Measurements from ENCODE around the gene UTP15. TPM values are rescaled to one million over a fixed set of nuclear protein-coding genes. Genes with fewer than 3 reads are reported as not detected.

Gene UTP15
- total and polyA plus RNA-seq, 2 donors (not counting 3 experiments of a cell fraction or from before 2014, with no cell fraction given) = 11.7 to 25.2 TPM

DNA sequence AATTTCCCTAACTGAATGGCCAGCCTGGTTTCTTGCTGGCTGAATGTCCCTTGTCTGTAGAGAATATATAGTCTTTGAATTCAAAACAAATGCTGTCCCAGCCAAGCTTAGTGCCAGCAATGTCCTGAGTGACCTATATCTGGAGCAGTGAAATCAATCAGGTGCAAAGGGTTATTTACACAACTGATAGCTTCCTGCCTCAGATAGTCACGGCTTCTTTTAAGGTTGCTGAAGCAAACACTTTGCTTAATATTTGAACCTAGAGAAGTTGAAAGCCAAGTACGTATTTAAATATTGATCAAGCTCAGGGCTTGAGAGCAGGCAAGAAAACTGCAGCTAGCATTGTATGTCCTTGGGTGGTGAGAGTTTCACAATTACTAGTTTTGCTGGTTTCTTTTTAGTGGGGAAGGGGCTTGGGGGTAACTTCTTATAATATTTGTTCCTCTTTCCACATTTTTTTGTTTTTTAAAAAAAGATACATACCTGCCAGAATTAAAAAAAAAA is 58.4 kb downstream of the UTP15 start:
- no peak for TF ChIP-seq GATA2 (IDR thresholded peaks at IDR 0.05; ENCODE audit: insufficient read depth, insufficient read length, low read depth, low read length)
- no peak for TF ChIP-seq EZH2 (IDR thresholded peaks at IDR 0.05; ENCODE audit: borderline replicate concordance, low read depth, low read length, severe bottlenecking)
- no peak for TF ChIP-seq JUN (IDR thresholded peaks at IDR 0.05; ENCODE audit: borderline replicate concordance, insufficient read depth, insufficient read length, low read depth)
- TF ChIP-seq, protein P1, sequence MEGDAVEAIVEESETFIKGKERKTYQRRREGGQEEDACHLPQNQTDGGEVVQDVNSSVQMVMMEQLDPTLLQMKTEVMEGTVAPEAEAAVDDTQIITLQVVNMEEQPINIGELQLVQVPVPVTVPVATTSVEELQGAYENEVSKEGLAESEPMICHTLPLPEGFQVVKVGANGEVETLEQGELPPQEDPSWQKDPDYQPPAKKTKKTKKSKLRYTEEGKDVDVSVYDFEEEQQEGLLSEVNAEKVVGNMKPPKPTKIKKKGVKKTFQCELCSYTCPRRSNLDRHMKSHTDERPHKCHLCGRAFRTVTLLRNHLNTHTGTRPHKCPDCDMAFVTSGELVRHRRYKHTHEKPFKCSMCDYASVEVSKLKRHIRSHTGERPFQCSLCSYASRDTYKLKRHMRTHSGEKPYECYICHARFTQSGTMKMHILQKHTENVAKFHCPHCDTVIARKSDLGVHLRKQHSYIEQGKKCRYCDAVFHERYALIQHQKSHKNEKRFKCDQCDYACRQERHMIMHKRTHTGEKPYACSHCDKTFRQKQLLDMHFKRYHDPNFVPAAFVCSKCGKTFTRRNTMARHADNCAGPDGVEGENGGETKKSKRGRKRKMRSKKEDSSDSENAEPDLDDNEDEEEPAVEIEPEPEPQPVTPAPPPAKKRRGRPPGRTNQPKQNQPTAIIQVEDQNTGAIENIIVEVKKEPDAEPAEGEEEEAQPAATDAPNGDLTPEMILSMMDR (IDR thresholded peaks at IDR 0.05; ENCODE audit: extremely low read depth in 1 of 2, insufficient read depth in 1 of 2, low read depth in 1 of 2, low read length in 2 of 2) = no peak
- TF ChIP-seq FOS (IDR thresholded peaks at IDR 0.05; ENCODE audit: borderline replicate concordance, insufficient read depth, low read length) = no peak
- no peak for TF ChIP-seq MYC (IDR thresholded peaks at IDR 0.05; ENCODE audit: low read depth, low read length)
- no peak for TF ChIP-seq POLR2AphosphoS5 (IDR thresholded peaks at IDR 0.05; ENCODE audit: insufficient read depth, low read depth, low read length)
- no peak for TF ChIP-seq POLR2A (IDR thresholded peaks at IDR 0.05; ENCODE audit: low read depth, low read length)
- TF ChIP-seq, protein P2, sequence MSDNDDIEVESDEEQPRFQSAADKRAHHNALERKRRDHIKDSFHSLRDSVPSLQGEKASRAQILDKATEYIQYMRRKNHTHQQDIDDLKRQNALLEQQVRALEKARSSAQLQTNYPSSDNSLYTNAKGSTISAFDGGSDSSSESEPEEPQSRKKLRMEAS (IDR thresholded peaks at IDR 0.05; ENCODE audit: insufficient read depth, insufficient read length) = no peak
- Histone ChIP-seq H3K9me1 (replicated peaks; ENCODE audit: control insufficient read depth, extremely low read depth, insufficient read depth, low read length) (no peaks in the 10 kb centered on the region), H3K79me2 (ENCODE audit: control insufficient read depth, insufficient read depth, low read length) (peaks cover 29% of the 10 kb centered on the region), H3K36me3 (ENCODE audit: control insufficient read depth in 2 of 2, extremely low read depth in 1 of 2, insufficient read depth in 2 of 2, low read length in 2 of 2) (no peaks in the 10 kb centered on the region), H4K20me1 (replicated peaks; ENCODE audit: control insufficient read depth, extremely low read depth, insufficient read depth, low read length) (no peaks in the 10 kb centered on the region), H3K27me3 (ENCODE audit: control insufficient read depth in 2 of 2, insufficient read depth in 2 of 2, low read length in 2 of 2) (no peaks in the 10 kb centered on the region), H3K27ac (ENCODE audit: insufficient read depth, low read depth, low read length) (no peak overlapping the region), H3K9ac (replicated peaks; ENCODE audit: extremely low read depth, insufficient read depth, low read length) (no peak overlapping the region), H2AFZ (ENCODE audit: low read depth, low read length) (peak overlapping the region; percentile 28), H3K4me1 (ENCODE audit: control insufficient read depth, extremely low read depth, insufficient read depth, low read length) (peaks cover 23% of the 10 kb centered on the region), H3K4me3 (replicated peaks in 1 of 3; ENCODE audit: insufficient read depth in 1 of 3, low read depth in 1 of 3, low read length in 3 of 3) (no peak overlapping the region), H3K4me2 (ENCODE audit: insufficient read depth, low read length) (no peak overlapping the region), H3K9me3 (replicated peaks; ENCODE audit: control insufficient read depth, insufficient read depth, low read length) (no peaks in the 10 kb centered on the region)
- no peak for DNase-seq (ENCODE audit: low read depth, low spot score)
- dilution Hi-C loops (cut with MboI; ENCODE audit: extremely low pct_ligation_motif_present, low sequenced_read_pairs) (no loop called here), intact Hi-C loops (cut with micrococcal nuclease) (no loop called here)
- POLR2A ChIA-PET = no interaction called here
- CTCF ChIA-PET = interaction anchor here (0.7 to 3.2 kb wide), 5 partner anchors 10 to 69 kb away, joined by 3 to 17 read pairs (median 5); no protein-coding TSS in a partner anchor
- no TSS peak for BruUV-seq (replicated peaks)
- no peak for FAIRE-seq

Data from endothelial cell of umbilical vein (primary cell).